K562 (cell line): Measurements from ENCODE around the gene ASB2. TPM values are rescaled to one million over a fixed set of nuclear protein-coding genes. Genes with fewer than 3 reads are reported as not detected.

Source experiments
- ATAC-seq: fragments of 200-7000 bp; cut with Tn5 transposase; 3 replicates; pipeline ENCODE4 v1.9.1; 2020; ENCODE audit warnings: moderate library complexity
- BruUV-seq: library from RNA; stranded (reverse); fragments of 400-500 nt; replicated peaks from 2 replicates; lab custom pipeline; 2021; lab: Mats Ljungman, UMichigan
- CTCF ChIA-PET: fragments of 300-600 bp; formaldehyde crosslinking; extraction: SDS; loops from one replicate; lab custom pipeline; 2021; ENCODE audit warnings: low intra/inter-chr PET ratio; lab: Yijun Ruan, JAX
- POLR2A ChIA-PET: fragments of 300-600, 350-650 bp; sonication (Branson Sonifier 250); formaldehyde crosslinking; extraction: SDS; loops from one replicate; lab custom pipeline; 2021; ENCODE audit warnings: antibody characterized with exemption, inconsistent platforms; lab: Yijun Ruan, JAX
- DNase-seq, 4 experiments: peaks; one replicate each; pipeline versions ENCODE4 v3.0.0 to v3.0.0-alpha.2; 2011 to 2018; ENCODE audit warnings: low spot score in 3 of 4, mixed read lengths in 3 of 4; ENCODE audit errors: extremely low read depth in 1 of 4
- FAIRE-seq: peaks from 2 replicates; lab custom pipeline; 2011; peaks lifted over from hg19 to GRCh38; lab: Jason Lieb, UNC
- H2AFZ ChIP-seq: 2 replicates; pipeline ENCODE4 v1.6.0; 2011; ENCODE audit warnings: low read depth, low read length, control low read depth, inconsistent platforms
- H3K27ac ChIP-seq: fragments of 200-600 bp; 3 replicates; pipeline ENCODE4 v1.8.0; 2011; ENCODE audit warnings: low read depth, mild to moderate bottlenecking, control low read depth, inconsistent platforms, low read length, moderate library complexity, mixed read lengths; ENCODE audit errors: extremely low read depth
- H3K27me3 ChIP-seq, 2 experiments: fragments of 300-600 bp in 1 of 2; 2 replicates in 1 of 2; 3 replicates in 1 of 2; pipeline versions ENCODE4 v1.6.0 to v1.8.0; 2011; ENCODE audit warnings: inconsistent platforms in 2 of 2, low read length in 2 of 2, mild to moderate bottlenecking in 1 of 2, mixed read lengths in 1 of 2, moderate library complexity in 1 of 2; ENCODE audit not compliant: control insufficient read depth in 2 of 2, insufficient read depth in 2 of 2
- H3K36me3 ChIP-seq: fragments of 300-600 bp; 3 replicates; pipeline ENCODE4 v1.8.0; 2011; ENCODE audit warnings: mild to moderate bottlenecking, low read length, inconsistent platforms; ENCODE audit not compliant: control insufficient read depth, insufficient read depth
- H3K4me1 ChIP-seq, 2 experiments: fragments of 200-600 bp in 1 of 2; replicated peaks in 1 of 2; 2 replicates in 1 of 2; 3 replicates in 1 of 2; pipeline versions ENCODE4 v1.5.1 to v1.8.0; 2011; ENCODE audit warnings: inconsistent platforms in 2 of 2, low read length in 2 of 2, mild to moderate bottlenecking in 1 of 2, mixed read lengths in 1 of 2, moderate library complexity in 1 of 2; ENCODE audit not compliant: control insufficient read depth in 2 of 2, insufficient read depth in 2 of 2
- H3K4me2 ChIP-seq: 2 replicates; pipeline ENCODE4 v1.6.1; 2011; ENCODE audit warnings: low read length, control low read depth, inconsistent platforms, mixed read lengths; ENCODE audit not compliant: insufficient read depth
- H3K4me3 ChIP-seq: fragments of 200-600 bp; sonication (generic), shearing (Covaris generic); 2 replicates; pipeline ENCODE4 v1.5.1; 2016; ENCODE audit warnings: control low read depth, inconsistent platforms
- H3K79me2 ChIP-seq: fragments of 200-600 bp; 3 replicates; pipeline ENCODE4 v1.8.0; 2011; ENCODE audit warnings: low read length, inconsistent platforms; ENCODE audit not compliant: control insufficient read depth, insufficient read depth
- H3K9ac ChIP-seq, 2 experiments: 2 replicates each; pipeline versions ENCODE4 v1.6.0 to v1.6.1; 2011; ENCODE audit warnings: low read depth in 2 of 2, low read length in 2 of 2, control low read depth in 1 of 2, inconsistent platforms in 1 of 2, mild to moderate bottlenecking in 1 of 2, mixed read lengths in 1 of 2; ENCODE audit not compliant: insufficient read depth in 1 of 2
- H3K9me1 ChIP-seq: one replicate; pipeline ENCODE4 v1.6.0; 2011; ENCODE audit warnings: inconsistent platforms, mild to moderate bottlenecking, low read length, moderate library complexity; ENCODE audit not compliant: control insufficient read depth, insufficient read depth
- H3K9me3 ChIP-seq: replicated peaks from 2 replicates; pipeline ENCODE4 v1.5.1; 2011; ENCODE audit warnings: low read depth, low read length, inconsistent platforms; ENCODE audit not compliant: control insufficient read depth, insufficient read depth
- H4K20me1 ChIP-seq: replicated peaks from 2 replicates; pipeline ENCODE4 v1.6.1; 2011; ENCODE audit warnings: low read length, inconsistent platforms, mixed read lengths; ENCODE audit not compliant: control insufficient read depth, insufficient read depth
- ASH1L ChIP-seq: fragments of 450-650 bp; IDR thresholded peaks from 2 replicates; pipeline ENCODE4 v1.6.1; 2018; ENCODE audit warnings: borderline replicate concordance, mild to moderate bottlenecking, low read depth; ENCODE audit not compliant: partially characterized antibody
- KDM1A ChIP-seq, 2 experiments: fragments of 450-650 bp; IDR thresholded peaks; 2 replicates each; pipeline ENCODE4 v1.6.1; 2016; ENCODE audit warnings: mild to moderate bottlenecking in 2 of 2
- MGA ChIP-seq: fragments of 450-650 bp; IDR thresholded peaks from 2 replicates; pipeline ENCODE4 v1.6.1; 2016; ENCODE audit warnings: mild to moderate bottlenecking, moderate library complexity
- NCOA1 ChIP-seq: fragments of 450-650 bp; IDR thresholded peaks from 2 replicates; pipeline ENCODE4 v1.6.1; 2016; ENCODE audit warnings: low read depth
- RBM25 ChIP-seq: fragments of 200-400 bp; formaldehyde crosslinking; IDR thresholded peaks from 2 replicates; pipeline ENCODE4 v1.6.1; 2018; ENCODE audit warnings: low read length, low read depth, moderate library complexity; ENCODE audit not compliant: severe bottlenecking
- SRSF3 ChIP-seq: fragments of 200-400 bp; formaldehyde crosslinking; IDR thresholded peaks from 2 replicates; pipeline ENCODE4 v1.6.1; 2016; ENCODE audit warnings: mild to moderate bottlenecking, low read length, moderate library complexity; ENCODE audit not compliant: insufficient read depth
- ZNF24 ChIP-seq: fragments of 450-650 bp; IDR thresholded peaks from 2 replicates; pipeline ENCODE4 v1.6.1; 2016
- ZNF586 ChIP-seq: fragments of 450-650 bp; formaldehyde crosslinking; conservative IDR thresholded peaks from 2 replicates; pipeline ENCODE4 v1.4.0; 2020; ENCODE audit warnings: mild to moderate bottlenecking, moderate library complexity
- WGBS: fragments of 100-300 bp; shearing (Covaris generic); methylation state at CpG from one replicate; pipeline ENCODE4 v1.1.6; 2016; ENCODE audit warnings: low coverage, mixed read lengths; ENCODE audit not compliant: insufficient coverage; ENCODE audit errors: missing lambda C conversion rate; 5-methylcytosine and 5-hydroxymethylcytosine counted together
- in situ Hi-C: fragments of 300-500 bp; cut with MboI; formaldehyde crosslinking; loops from 4 replicates; pipeline ENCODE4 v1.15.0; 2018; ENCODE audit warnings: inconsistent platforms, mixed read lengths
- intact Hi-C: fragments of 100-400 bp; cut with micrococcal nuclease; formaldehyde crosslinking; loops from 2 replicates; pipeline ENCODE4 v1.14.2; 2022
- polyA plus RNA-seq, 8 experiments: library from polyadenylated mRNA; depleted of rRNA in 4 of 8; stranded (reverse) in 5 of 8; unstranded in 3 of 8; fragments of >200 nt; fragmentation: Nextera tagmentation in 2 of 8; fragmentation: Illumina TruSeq in 1 of 8; extraction: Ambion mirVana in 2 of 8; extraction: Trizol in 1 of 8; gene quantifications; 2 replicates each; pipeline versions ENCODE4 v1.2.1 to v1.2.3, GENCODE V29; 2011 to 2014; ENCODE audit warnings: inconsistent platforms in 1 of 8, missing spikeins in 1 of 8
- total RNA-seq, 7 experiments: library from RNA; depleted of rRNA in 6 of 7; stranded (reverse); fragments of >200 nt in 6 of 7; fragmentation: Illumina TruSeq in 2 of 7; extraction: Trizol in 2 of 7; gene quantifications; 2 replicates each; pipeline versions ENCODE4 v1.2.1 to v1.2.3, GENCODE V29; 2011 to 2021; ENCODE audit warnings: low replicate concordance in 1 of 7

ASB2 gene
- total and polyA plus RNA-seq, 9 of the 15 experiments (the other 6 are each of a cell fraction or from before 2014, with no cell fraction given), result not detected

- peak; percentile 35 for TF ChIP-seq RBM25
- TF ChIP-seq ZNF24, result 0 out of 2 replicates have a peak, but pooled peaks have one; percentile 49
- TF ChIP-seq NCOA1, result no peak
- TF ChIP-seq SRSF3, result no peak
- TF ChIP-seq ASH1L, result no peak
- no peak for TF ChIP-seq ZNF586 (CRISPR knock-in tag)
- TF ChIP-seq KDM1A (IDR thresholded peaks at IDR 0.05), result 0 out of 4 replicates have a peak, but pooled peaks of 1 of the 2 experiments have one; percentile 8
Measured at GRCh38 chr14:93954900-93955849, 21.2 kb downstream of the ASB2 start (continued).

DNA sequence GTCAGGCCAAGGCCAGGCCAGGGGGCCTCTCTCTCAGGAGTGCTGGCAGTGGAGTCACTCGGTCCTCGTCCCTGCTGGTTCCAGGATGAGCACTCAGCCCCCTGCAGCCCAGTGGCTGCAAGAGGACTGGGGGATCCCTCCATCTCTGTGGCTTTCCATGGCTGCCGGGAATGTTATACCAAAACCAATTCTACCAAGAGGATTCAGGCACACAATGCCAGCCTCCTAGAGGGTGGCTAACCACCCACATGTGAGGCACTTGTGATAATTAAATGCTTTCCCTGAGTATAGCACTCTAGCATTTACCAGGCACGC is 21.9 kb downstream of the ASB2 start:
- BruUV-seq, result no TSS peak
- Histone ChIP-seq H3K4me3 (no peak overlapping the region), H3K9ac (no peak overlapping the region), H3K27me3 (peaks cover 2 to 26% of the 10 kb centered on the region in 2 experiments; a peak in 2 of 5 replicates), H3K9me3 (no peaks in the 10 kb centered on the region), H3K4me1 (peaks cover 0 to 4% of the 10 kb centered on the region in 2 experiments; a peak in 1 of 5 replicates), H3K27ac (no peak overlapping the region), H4K20me1 (no peaks in the 10 kb centered on the region; the same call in 1 of the 2 replicates), H2AFZ (no peak overlapping the region), H3K79me2 (no peaks in the 10 kb centered on the region), H3K9me1 (no peaks in the 10 kb centered on the region), H3K36me3 (no peaks in the 10 kb centered on the region), H3K4me2 (no peak overlapping the region)
- ChIA-PET CTCF (no interaction called here), POLR2A (no interaction called here)
- no peak for FAIRE-seq
- intact Hi-C loops, result no loop called here
- no peak for DNase-seq
- no peak for ATAC-seq
- in situ Hi-C loops, result no loop called here
- 0% methylated on average over 2 of the region's 4 CpGs for WGBS
- TF ChIP-seq MGA, result no peak
